SK-N-SH (cell line): ENCODE measurements around the gene SMC1A. TPM values are rescaled to one million over a fixed set of nuclear protein-coding genes. Genes with fewer than 3 reads are reported as not detected.

Experiments used
- CTCF ChIA-PET: fragments of 300-600, 350-600 bp; formaldehyde crosslinking; extraction: SDS; loops from one replicate; lab custom pipeline; 2021; lab: Yijun Ruan, JAX
- POLR2A ChIA-PET: fragments of 350-600 bp; sonication (Branson Sonifier 250); formaldehyde crosslinking; extraction: SDS; loops from one replicate; lab custom pipeline; 2020; ENCODE audit warnings: antibody characterized with exemption, inconsistent platforms; lab: Yijun Ruan, JAX
- DNase-seq: peaks from one replicate; pipeline ENCODE4 v3.0.0; 2012
- H2AFZ ChIP-seq: fragments of 200-600 bp; sonication (generic); 2 replicates; pipeline ENCODE4 v1.8.1; 2016; ENCODE audit warnings: antibody characterized with exemption, mild to moderate bottlenecking, low read depth
- H3F3A ChIP-seq: fragments of 200-600 bp; sonication (generic); replicated peaks from 2 replicates; pipeline ENCODE3; 2016; ENCODE audit warnings: antibody characterized with exemption, mild to moderate bottlenecking; ENCODE audit not compliant: insufficient read depth
- H3K27ac ChIP-seq, 2 experiments: fragments of 200-500 bp in 1 of 2; fragments of 200-600 bp in 1 of 2; sonication (Bioruptor generic) in 1 of 2; sonication (generic), shearing (Covaris generic) in 1 of 2; 2 replicates each; pipeline versions ENCODE4 v1.5.1 to v1.6.1; 2014 to 2016; ENCODE audit warnings: low read depth in 2 of 2, inconsistent platforms in 1 of 2, low read length in 1 of 2, mild to moderate bottlenecking in 1 of 2, mixed read lengths in 1 of 2
- H3K27me3 ChIP-seq: fragments of 200-600 bp; sonication (generic), shearing (Covaris generic); 2 replicates; pipeline ENCODE4 v1.6.1; 2016; ENCODE audit warnings: mixed run types; ENCODE audit not compliant: insufficient read depth
- H3K36me3 ChIP-seq, 2 experiments: fragments of 200-500 bp in 1 of 2; fragments of 200-600 bp in 1 of 2; sonication (Bioruptor generic) in 1 of 2; sonication (generic) in 1 of 2; replicated peaks in 1 of 2; 2 replicates each; pipeline versions ENCODE3 to v1.5.1; 2014 to 2016; ENCODE audit warnings: low read length in 1 of 2, mild to moderate bottlenecking in 1 of 2; ENCODE audit not compliant: insufficient read depth in 2 of 2, control insufficient read depth in 1 of 2
- H3K4me1 ChIP-seq, 2 experiments: fragments of 200-500 bp in 1 of 2; fragments of 200-600 bp in 1 of 2; sonication (Bioruptor generic) in 1 of 2; sonication (generic), shearing (Covaris generic) in 1 of 2; 2 replicates each; pipeline versions ENCODE4 v1.5.1 to v1.6.1; 2014 to 2016; ENCODE audit warnings: low read depth in 1 of 2, low read length in 1 of 2, mixed run types in 1 of 2; ENCODE audit not compliant: insufficient read depth in 2 of 2, control insufficient read depth in 1 of 2
- H3K4me2 ChIP-seq: fragments of 200-600 bp; sonication (generic), shearing (Covaris generic); 2 replicates; pipeline ENCODE4 v1.6.1; 2017; ENCODE audit warnings: mixed run types
- H3K4me3 ChIP-seq, 2 experiments: fragments of 200-500 bp in 1 of 2; fragments of 200-600 bp in 1 of 2; sonication (Bioruptor generic) in 1 of 2; sonication (generic), shearing (Covaris generic) in 1 of 2; 2 replicates each; pipeline versions ENCODE4 v1.5.1 to v1.8.1; 2014 to 2016; ENCODE audit warnings: low read depth in 2 of 2, inconsistent platforms in 1 of 2, low read length in 1 of 2, mild to moderate bottlenecking in 1 of 2, mixed read lengths in 1 of 2, moderate library complexity in 1 of 2
- H3K79me2 ChIP-seq: fragments of 200-600 bp; sonication (generic); 2 replicates; pipeline ENCODE4 v1.8.1; 2017; ENCODE audit warnings: mild to moderate bottlenecking; ENCODE audit not compliant: insufficient read depth
- H3K9ac ChIP-seq: fragments of 200-600 bp; sonication (generic); 2 replicates; pipeline ENCODE4 v1.6.1; 2017; ENCODE audit warnings: mixed run types
- H3K9me2 ChIP-seq: fragments of 200-600 bp; sonication (generic); 2 replicates; pipeline ENCODE4 v1.6.1; 2017; ENCODE audit warnings: mixed run types
- H3K9me3 ChIP-seq: fragments of 200-600 bp; sonication (generic); 2 replicates; pipeline ENCODE4 v1.6.1; 2017; ENCODE audit warnings: mixed run types, mild to moderate bottlenecking, moderate library complexity
- H4K20me1 ChIP-seq: fragments of 200-600 bp; sonication (generic); 2 replicates; pipeline ENCODE4 v1.6.1; 2017; ENCODE audit warnings: mild to moderate bottlenecking, mixed run types; ENCODE audit not compliant: insufficient read depth
- ELF1 ChIP-seq: IDR thresholded peaks from 2 replicates; pipeline ENCODE4 v1.4.0; 2012
- EZH2phosphoT487 ChIP-seq: fragments of 200-600 bp; sonication (generic); IDR thresholded peaks from 2 replicates; pipeline ENCODE4 v1.6.1; 2017; ENCODE audit warnings: low read depth, mixed run types, mild to moderate bottlenecking, antibody characterized with exemption, moderate library complexity, borderline replicate concordance
- FOSL2 ChIP-seq: IDR thresholded peaks from 2 replicates; pipeline ENCODE4 v1.4.0; 2012; ENCODE audit warnings: low read depth, mild to moderate bottlenecking, moderate library complexity, borderline replicate concordance
- FOXJ3 ChIP-seq: sonication (generic); formaldehyde crosslinking; IDR thresholded peaks from 2 replicates; pipeline ENCODE4 v1.5.1; 2020; ENCODE audit warnings: mild to moderate bottlenecking, missing genetic modification reagents
- FOXM1 ChIP-seq: IDR thresholded peaks from 2 replicates; pipeline ENCODE4 v1.4.0; 2012; ENCODE audit warnings: low read depth, mild to moderate bottlenecking
- GATA2 ChIP-seq: sonication (generic); formaldehyde crosslinking; IDR thresholded peaks from 2 replicates; pipeline ENCODE4 v1.5.0; 2020; ENCODE audit warnings: mild to moderate bottlenecking, missing genetic modification reagents
- JUND ChIP-seq: IDR thresholded peaks from 2 replicates; pipeline ENCODE4 v1.4.0; 2012
- MXI1 ChIP-seq: IDR thresholded peaks from 2 replicates; pipeline ENCODE4 v1.6.1; 2012; ENCODE audit warnings: mild to moderate bottlenecking, low read depth, low read length, improper control_type of control experiment
- NFIC ChIP-seq: IDR thresholded peaks from 2 replicates; pipeline ENCODE4 v1.4.0; 2012; ENCODE audit warnings: borderline replicate concordance
- NRF1 ChIP-seq: IDR thresholded peaks from 2 replicates; pipeline ENCODE4 v1.6.1; 2012; ENCODE audit warnings: low read depth, mild to moderate bottlenecking, low read length
- POLR2AphosphoS5 ChIP-seq: IDR thresholded peaks from 2 replicates; pipeline ENCODE4 v1.6.1; 2012; ENCODE audit warnings: low read depth, low read length
- RFX5 ChIP-seq: IDR thresholded peaks from 2 replicates; pipeline ENCODE4 v1.6.1; 2012; ENCODE audit warnings: mild to moderate bottlenecking, improper control_type of control experiment, low read length
- RXRA ChIP-seq: IDR thresholded peaks from 2 replicates; pipeline ENCODE4 v1.4.0; 2012; ENCODE audit warnings: low read depth, mild to moderate bottlenecking, borderline replicate concordance
- SIN3A ChIP-seq: IDR thresholded peaks from 2 replicates; pipeline ENCODE4 v1.6.1; 2012; ENCODE audit warnings: low read depth, mild to moderate bottlenecking, low read length, moderate library complexity, borderline replicate concordance
- SMC3 ChIP-seq: IDR thresholded peaks from 2 replicates; pipeline ENCODE4 v1.6.1; 2012; ENCODE audit warnings: low read depth, low read length, improper control_type of control experiment
- TAF1 ChIP-seq: IDR thresholded peaks from 2 replicates; pipeline ENCODE4 v1.6.1; 2012; ENCODE audit warnings: low read depth, mild to moderate bottlenecking, low read length, moderate library complexity, borderline replicate concordance
- TCF12 ChIP-seq: IDR thresholded peaks from 2 replicates; pipeline ENCODE4 v1.4.0; 2012
- TEAD4 ChIP-seq: IDR thresholded peaks from 2 replicates; pipeline ENCODE4 v1.4.0; 2012; ENCODE audit warnings: mild to moderate bottlenecking, borderline replicate concordance; ENCODE audit not compliant: insufficient read depth
- YY1 ChIP-seq: IDR thresholded peaks from 2 replicates; pipeline ENCODE4 v1.4.0; 2012; ENCODE audit warnings: low read depth, mild to moderate bottlenecking
- WGBS: methylation state at CpG from one replicate; pipeline ENCODE4 v1.1.6; 2017; ENCODE audit warnings: low lambda C conversion rate; 5-methylcytosine and 5-hydroxymethylcytosine counted together
- polyA plus RNA-seq, 3 experiments: library from polyadenylated mRNA; depleted of rRNA; stranded (reverse); fragments of >200 nt; gene quantifications; 2 replicates each; pipeline ENCODE4 v1.2.3, GENCODE V29; 2012
- TF ChIP-seq, protein P1 (sequence below): IDR thresholded peaks from 2 replicates; pipeline ENCODE4 v1.4.0; 2012; ENCODE audit warnings: low read depth, borderline replicate concordance
- TF ChIP-seq, protein P2 (sequence below): IDR thresholded peaks from 2 replicates; pipeline ENCODE4 v1.4.0; 2012; ENCODE audit warnings: low read depth, borderline replicate concordance
- TF ChIP-seq, protein P3 (sequence below): fragments of 150-350 bp; IDR thresholded peaks from 2 replicates; pipeline ENCODE4 v1.6.1; 2017; ENCODE audit warnings: antibody characterized with exemption, low read length, low read depth, borderline replicate concordance
- TF ChIP-seq, protein P4 (sequence below): fragments of 150-350 bp; IDR thresholded peaks from 2 replicates; pipeline ENCODE4 v1.6.1; 2016; ENCODE audit warnings: mild to moderate bottlenecking, low read depth, low read length

Gene SMC1A
- polyA plus RNA-seq, 1 of the 3 experiments (the other 2 are of a cell fraction) = 34.6 TPM

DNA sequence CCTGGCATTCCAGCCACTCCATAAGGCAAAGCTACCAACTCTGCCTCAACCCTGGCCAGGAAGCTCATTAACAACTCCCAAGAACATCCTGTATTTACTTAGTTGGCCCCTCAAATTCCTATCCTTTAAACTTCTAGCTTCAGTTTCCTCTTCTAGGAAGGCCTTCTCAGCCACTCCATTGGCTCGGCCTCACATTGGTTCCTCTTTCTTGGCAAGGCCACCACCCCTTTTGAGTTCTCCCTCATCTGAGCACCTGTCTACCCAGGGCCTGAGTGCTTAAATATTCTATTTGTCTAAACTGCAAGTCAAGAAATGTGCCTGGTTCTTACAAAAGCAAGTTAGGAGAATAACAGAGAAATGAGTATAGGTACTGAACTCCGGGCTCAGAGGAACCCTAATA is 10.0 kb downstream of the SMC1A start:
- peaks cover 44% of the 10 kb centered on the region for H3K79me2 ChIP-seq
- 97% methylated on average over 2 of the region's 2 CpGs for WGBS
- no peak overlapping the region for H2AFZ ChIP-seq
- H3K4me2 ChIP-seq = no peak overlapping the region
- ChIA-PET CTCF (no interaction called here), POLR2A (no interaction called here)
- no peaks in the 10 kb centered on the region for H3K9me3 ChIP-seq
- peaks cover 49 to 55% of the 10 kb centered on the region in 2 experiments for H3K36me3 ChIP-seq
- DNase-seq = no peak
- no peaks in the 10 kb centered on the region for H3K27me3 ChIP-seq
- TF ChIP-seq FOSL2 (no peak), JUND (no peak), TCF12 (no peak), FOXM1 (no peak), ELF1 (no peak), NRF1 (no peak), NFIC (no peak), RFX5 (no peak), SMC3 (no peak), YY1 (no peak), TEAD4 (no peak), POLR2AphosphoS5 (no peak), MXI1 (no peak)
- TF ChIP-seq, protein P1, sequence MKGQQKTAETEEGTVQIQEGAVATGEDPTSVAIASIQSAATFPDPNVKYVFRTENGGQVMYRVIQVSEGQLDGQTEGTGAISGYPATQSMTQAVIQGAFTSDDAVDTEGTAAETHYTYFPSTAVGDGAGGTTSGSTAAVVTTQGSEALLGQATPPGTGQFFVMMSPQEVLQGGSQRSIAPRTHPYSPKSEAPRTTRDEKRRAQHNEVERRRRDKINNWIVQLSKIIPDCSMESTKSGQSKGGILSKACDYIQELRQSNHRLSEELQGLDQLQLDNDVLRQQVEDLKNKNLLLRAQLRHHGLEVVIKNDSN = no peak
- TF ChIP-seq, protein P2, sequence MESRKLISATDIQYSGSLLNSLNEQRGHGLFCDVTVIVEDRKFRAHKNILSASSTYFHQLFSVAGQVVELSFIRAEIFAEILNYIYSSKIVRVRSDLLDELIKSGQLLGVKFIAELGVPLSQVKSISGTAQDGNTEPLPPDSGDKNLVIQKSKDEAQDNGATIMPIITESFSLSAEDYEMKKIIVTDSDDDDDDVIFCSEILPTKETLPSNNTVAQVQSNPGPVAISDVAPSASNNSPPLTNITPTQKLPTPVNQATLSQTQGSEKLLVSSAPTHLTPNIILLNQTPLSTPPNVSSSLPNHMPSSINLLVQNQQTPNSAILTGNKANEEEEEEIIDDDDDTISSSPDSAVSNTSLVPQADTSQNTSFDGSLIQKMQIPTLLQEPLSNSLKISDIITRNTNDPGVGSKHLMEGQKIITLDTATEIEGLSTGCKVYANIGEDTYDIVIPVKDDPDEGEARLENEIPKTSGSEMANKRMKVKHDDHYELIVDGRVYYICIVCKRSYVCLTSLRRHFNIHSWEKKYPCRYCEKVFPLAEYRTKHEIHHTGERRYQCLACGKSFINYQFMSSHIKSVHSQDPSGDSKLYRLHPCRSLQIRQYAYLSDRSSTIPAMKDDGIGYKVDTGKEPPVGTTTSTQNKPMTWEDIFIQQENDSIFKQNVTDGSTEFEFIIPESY = no peak
- TF ChIP-seq, protein P3, sequence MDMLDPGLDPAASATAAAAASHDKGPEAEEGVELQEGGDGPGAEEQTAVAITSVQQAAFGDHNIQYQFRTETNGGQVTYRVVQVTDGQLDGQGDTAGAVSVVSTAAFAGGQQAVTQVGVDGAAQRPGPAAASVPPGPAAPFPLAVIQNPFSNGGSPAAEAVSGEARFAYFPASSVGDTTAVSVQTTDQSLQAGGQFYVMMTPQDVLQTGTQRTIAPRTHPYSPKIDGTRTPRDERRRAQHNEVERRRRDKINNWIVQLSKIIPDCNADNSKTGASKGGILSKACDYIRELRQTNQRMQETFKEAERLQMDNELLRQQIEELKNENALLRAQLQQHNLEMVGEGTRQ = no peak
- no peak overlapping the region for H3K9ac ChIP-seq
- H3K4me1 ChIP-seq = no peaks in the 10 kb centered on the region
- no peak overlapping the region for H3K4me3 ChIP-seq
- H3K27ac ChIP-seq = no peak overlapping the region
- no peaks in the 10 kb centered on the region for H3K9me2 ChIP-seq
- H3F3A ChIP-seq = no peaks in the 10 kb centered on the region
- peaks cover 9% of the 10 kb centered on the region; the same call in 1 of the 2 replicates for H4K20me1 ChIP-seq

DNA sequence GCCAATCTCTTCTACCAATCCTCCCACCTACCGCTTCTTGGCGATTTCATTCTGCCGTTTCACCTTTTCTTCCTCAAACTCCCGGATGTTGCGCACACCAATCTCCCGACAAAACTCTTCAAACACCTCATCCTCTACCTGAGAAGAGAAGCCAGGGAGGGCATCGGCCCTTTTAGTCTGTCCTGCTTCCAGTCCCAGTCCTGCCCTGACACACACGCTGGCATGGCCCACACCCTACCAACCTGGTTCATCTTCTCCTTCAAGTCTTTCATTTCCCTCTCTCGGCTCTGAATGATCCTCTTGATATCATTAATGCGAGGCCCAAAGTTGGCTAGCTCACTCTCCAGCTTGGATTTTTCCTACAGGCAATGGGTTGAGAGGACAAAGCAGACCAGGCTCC is 18.9 kb downstream of the SMC1A start:
- Histone ChIP-seq H3K27me3 (no peaks in the 10 kb centered on the region), H4K20me1 (no peaks in the 10 kb centered on the region), H3K4me3 (no peak overlapping the region), H3K4me2 (no peak overlapping the region), H3K4me1 (no peaks in the 10 kb centered on the region), H3K79me2 (no peaks in the 10 kb centered on the region), H3K9ac (no peak overlapping the region), H3F3A (no peaks in the 10 kb centered on the region), H3K36me3 (peaks cover 52 to 72% of the 10 kb centered on the region in 2 experiments), H3K9me3 (no peaks in the 10 kb centered on the region), H2AFZ (no peak overlapping the region), H3K9me2 (no peaks in the 10 kb centered on the region), H3K27ac (no peak overlapping the region)
- ChIA-PET CTCF (interaction anchor here (0.8 to 1.5 kb wide), 3 partner anchors 11 to 91 kb away, joined by 3 read pairs; no protein-coding TSS in a partner anchor), POLR2A (no interaction called here)
- TF ChIP-seq RXRA = no peak
- no peak for TF ChIP-seq YY1
- no peak for TF ChIP-seq RFX5
- no peak for TF ChIP-seq FOXM1
- TF ChIP-seq NFIC = no peak
- no peak for TF ChIP-seq POLR2AphosphoS5
- TF ChIP-seq SMC3 = no peak
- no peak for TF ChIP-seq EZH2phosphoT487
- no peak for TF ChIP-seq SIN3A
- no peak for TF ChIP-seq TAF1
- TF ChIP-seq, protein P4, sequence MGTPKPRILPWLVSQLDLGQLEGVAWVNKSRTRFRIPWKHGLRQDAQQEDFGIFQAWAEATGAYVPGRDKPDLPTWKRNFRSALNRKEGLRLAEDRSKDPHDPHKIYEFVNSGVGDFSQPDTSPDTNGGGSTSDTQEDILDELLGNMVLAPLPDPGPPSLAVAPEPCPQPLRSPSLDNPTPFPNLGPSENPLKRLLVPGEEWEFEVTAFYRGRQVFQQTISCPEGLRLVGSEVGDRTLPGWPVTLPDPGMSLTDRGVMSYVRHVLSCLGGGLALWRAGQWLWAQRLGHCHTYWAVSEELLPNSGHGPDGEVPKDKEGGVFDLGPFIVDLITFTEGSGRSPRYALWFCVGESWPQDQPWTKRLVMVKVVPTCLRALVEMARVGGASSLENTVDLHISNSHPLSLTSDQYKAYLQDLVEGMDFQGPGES = no peak
- no peak for TF ChIP-seq NRF1
- no peak for TF ChIP-seq GATA2 (CRISPR knock-in tag)
- no peak for TF ChIP-seq FOXJ3 (CRISPR knock-in tag)
- DNase-seq = no peak
- WGBS = 90% methylated on average over 10 of the region's 10 CpGs
